ENCODE measurements around the gene GLT6D1. TPM values are rescaled to one million over a fixed set of nuclear protein-coding genes. Genes with fewer than 3 reads are reported as not detected.

Gene GLT6D1
- total RNA-seq, 1 experiment from 2014 or later = not detected

- CTCF ChIA-PET = no interaction called here
- intact Hi-C loops (cut with micrococcal nuclease; ENCODE audit: unreplicated experiment) = no loop called here
- Mint-ChIP-seq H3K27me3 (ENCODE audit: unreplicated experiment) (peaks cover 46% of the 10 kb centered on the region), H3K4me1 (ENCODE audit: low read depth, unreplicated experiment) (no peaks in the 10 kb centered on the region), H3K27ac (ENCODE audit: unreplicated experiment) (no peak overlapping the region), H3K4me3 (ENCODE audit: low read depth, unreplicated experiment) (no peak overlapping the region), H3K9me3 (ENCODE audit: low read depth, unreplicated experiment) (no peaks in the 10 kb centered on the region), H3K36me3 (ENCODE audit: insufficient read depth, unreplicated experiment) (no peaks in the 10 kb centered on the region)
- TF ChIP-seq CTCF (IDR thresholded peaks at IDR 0.05; ENCODE audit: unreplicated experiment) = no peak
- BruUV-seq (replicated peaks) = no TSS peak
- no peak for DNase-seq
Measured at GRCh38 chr9:135664266-135664665, 24.9 kb upstream of the GLT6D1 start.

GRCh38 chr9:135663857-135664256 is 24.5 kb upstream of the GLT6D1 start:
- Mint-ChIP-seq H3K9me3 (ENCODE audit: low read depth, unreplicated experiment) (no peaks in the 10 kb centered on the region), H3K36me3 (ENCODE audit: insufficient read depth, unreplicated experiment) (no peaks in the 10 kb centered on the region), H3K27me3 (ENCODE audit: unreplicated experiment) (peaks cover 42% of the 10 kb centered on the region), H3K4me1 (ENCODE audit: low read depth, unreplicated experiment) (no peaks in the 10 kb centered on the region), H3K27ac (ENCODE audit: unreplicated experiment) (no peak overlapping the region), H3K4me3 (ENCODE audit: low read depth, unreplicated experiment) (no peak overlapping the region)
- BruUV-seq (replicated peaks) = no TSS peak
- CTCF ChIA-PET = no interaction called here
- DNase-seq = no peak
- TF ChIP-seq CTCF (IDR thresholded peaks at IDR 0.05; ENCODE audit: unreplicated experiment) = no peak
- intact Hi-C loops (cut with micrococcal nuclease; ENCODE audit: unreplicated experiment) = no loop called here

- no TSS peak for BruUV-seq (replicated peaks)
- Mint-ChIP-seq H3K9me3 (ENCODE audit: low read depth, unreplicated experiment) (no peaks in the 10 kb centered on the region), H3K27me3 (ENCODE audit: unreplicated experiment) (peaks cover 38% of the 10 kb centered on the region), H3K4me3 (ENCODE audit: low read depth, unreplicated experiment) (no peak overlapping the region), H3K36me3 (ENCODE audit: insufficient read depth, unreplicated experiment) (no peaks in the 10 kb centered on the region), H3K4me1 (ENCODE audit: low read depth, unreplicated experiment) (no peaks in the 10 kb centered on the region), H3K27ac (ENCODE audit: unreplicated experiment) (no peak overlapping the region)
- intact Hi-C loops (cut with micrococcal nuclease; ENCODE audit: unreplicated experiment) = no loop called here
- no peak for TF ChIP-seq CTCF (IDR thresholded peaks at IDR 0.05; ENCODE audit: unreplicated experiment)
- DNase-seq = no peak
- CTCF ChIA-PET = no interaction called here
Measured at GRCh38 chr9:135663451-135663770, 24.1 kb upstream of the GLT6D1 start.

GRCh38 chr9:135662758-135663450 is 23.6 kb upstream of the GLT6D1 start, which contains the start of gene LCN9:
TSS of gene LCN9 (plus strand) at chr9:135663309. CDS start at chr9:135663322, 13 bp downstream.
- DNase-seq = no peak
- CTCF ChIA-PET = no interaction called here
- H3K4me3 Mint-ChIP-seq (ENCODE audit: low read depth, unreplicated experiment) = no peak within 1 kb of the TSS
- no peak for TF ChIP-seq CTCF (IDR thresholded peaks at IDR 0.05; ENCODE audit: unreplicated experiment)
- peaks cover 33% of the 10 kb centered on the region for H3K27me3 Mint-ChIP-seq (ENCODE audit: unreplicated experiment)
- H3K36me3 Mint-ChIP-seq (ENCODE audit: insufficient read depth, unreplicated experiment) = no peaks in the 10 kb centered on the region
- H3K9me3 Mint-ChIP-seq (ENCODE audit: low read depth, unreplicated experiment) = no peaks in the 10 kb centered on the region
- no peaks in the 10 kb centered on the region for H3K4me1 Mint-ChIP-seq (ENCODE audit: low read depth, unreplicated experiment)
- intact Hi-C loops (cut with micrococcal nuclease; ENCODE audit: unreplicated experiment) = no loop called here
- no peak within 1 kb of the TSS for H3K27ac Mint-ChIP-seq (ENCODE audit: unreplicated experiment)
- no TSS peak for BruUV-seq (replicated peaks)

All from Calu3 (cell line).